Caki2 (cell line): ENCODE measurements around the gene HES5. TPM values are rescaled to one million over a fixed set of nuclear protein-coding genes. Genes with fewer than 3 reads are reported as not detected.
"Not testable (repeated sequence)": the region's sequence is repeated elsewhere in the genome, so short reads cannot be mapped to it uniquely, and the experiment has no call there.

Experiments used
- DNase-seq: peaks from one replicate; pipeline ENCODE4 v3.0.0-alpha.2; 2015; ENCODE audit warnings: low read depth
- in situ Hi-C: cut with HindIII; loops from 2 replicates; pipeline ENCODE4 v1.10.0; 2016; ENCODE audit warnings: low sequenced_read_pairs, low pct_unique_long_range_greater_than_20kb, mixed read lengths
- total RNA-seq: library from RNA; depleted of rRNA; stranded (reverse); fragments of >200 nt; shearing (Covaris generic); gene quantifications from 2 replicates; pipeline ENCODE4 v1.2.3, GENCODE V29; 2014; ENCODE audit warnings: low replicate concordance

The HES5 gene
- total RNA-seq, 1 experiment from 2014 or later = not detected

DNA sequence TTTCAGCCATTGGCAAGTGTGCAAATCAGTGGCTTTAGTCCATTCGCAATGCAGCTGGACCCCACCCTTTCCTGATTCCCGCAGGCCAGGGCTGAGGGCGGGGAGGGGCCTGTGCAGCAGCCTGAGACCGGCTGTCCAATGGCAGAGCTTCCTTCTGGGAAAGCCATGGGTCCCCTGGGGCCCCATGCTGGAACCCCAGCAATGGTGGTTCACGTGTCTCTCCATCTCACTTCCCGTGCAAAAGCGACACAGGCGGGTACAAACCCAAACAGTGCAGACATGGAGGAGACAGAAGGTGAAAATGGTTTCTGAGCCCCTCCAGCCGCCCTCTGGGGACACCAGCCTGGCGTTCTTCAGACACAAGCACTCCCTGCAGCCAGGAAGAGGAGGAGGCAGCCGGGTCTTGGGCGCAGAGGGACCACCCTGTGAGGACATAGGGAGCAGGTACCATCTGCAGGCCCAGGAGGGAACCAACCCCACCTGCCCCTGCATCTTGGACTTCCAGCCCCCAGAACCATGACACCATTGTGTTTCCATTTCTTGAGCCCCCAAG, 20.3 kb upstream of the HES5 start:
- in situ Hi-C loops, DNase-seq: not testable (repeated sequence)

- DNase-seq, in situ Hi-C loops: not testable (repeated sequence)
Measured at GRCh38 chr1:2549367-2550029, 19.4 kb upstream of the HES5 start.

- in situ Hi-C loops = no loop called here
- DNase-seq = peak; percentile 84
Measured at GRCh38 chr1:2548068-2548589, 18.1 kb upstream of the HES5 start.

- no peak for DNase-seq
- in situ Hi-C loops = no loop called here
Measured at GRCh38 chr1:2547210-2548067, 17.4 kb upstream of the HES5 start.

DNA sequence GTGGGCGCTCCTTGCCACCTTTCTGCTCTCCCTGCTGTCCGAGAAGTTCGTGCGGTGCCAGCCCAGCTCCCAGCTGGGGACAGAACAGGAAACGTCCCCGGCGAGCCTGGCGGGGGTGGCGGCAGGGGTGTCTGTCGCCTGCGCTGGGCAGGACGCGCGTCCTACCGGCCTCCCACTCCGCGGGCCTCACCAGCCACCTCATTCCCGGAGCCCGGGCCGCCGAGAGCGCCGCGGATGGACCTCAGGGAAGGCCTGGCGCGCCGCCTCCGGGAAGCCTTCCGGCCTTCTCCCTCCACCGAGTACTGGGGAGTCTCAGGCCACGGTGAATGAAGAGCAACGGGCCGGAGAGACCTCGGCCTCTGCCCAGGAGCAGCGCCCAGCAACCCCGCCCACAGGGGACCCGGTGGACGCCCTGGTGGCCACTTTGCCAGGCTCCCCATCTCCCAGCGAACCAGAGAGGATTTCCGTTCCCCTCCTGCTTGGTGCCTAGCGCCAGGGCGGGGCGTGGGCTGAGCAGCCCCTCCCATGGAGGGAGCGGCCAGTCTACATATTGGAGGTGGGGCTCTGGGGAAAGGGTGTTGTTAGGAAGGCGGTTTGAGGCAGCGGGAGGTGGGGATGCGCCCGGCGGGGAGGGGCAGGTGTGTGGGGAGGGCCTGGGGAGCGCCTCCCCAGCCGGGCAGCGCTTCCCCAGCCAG, 16.6 kb upstream of the HES5 start:
- in situ Hi-C loops = no loop called here

DNA sequence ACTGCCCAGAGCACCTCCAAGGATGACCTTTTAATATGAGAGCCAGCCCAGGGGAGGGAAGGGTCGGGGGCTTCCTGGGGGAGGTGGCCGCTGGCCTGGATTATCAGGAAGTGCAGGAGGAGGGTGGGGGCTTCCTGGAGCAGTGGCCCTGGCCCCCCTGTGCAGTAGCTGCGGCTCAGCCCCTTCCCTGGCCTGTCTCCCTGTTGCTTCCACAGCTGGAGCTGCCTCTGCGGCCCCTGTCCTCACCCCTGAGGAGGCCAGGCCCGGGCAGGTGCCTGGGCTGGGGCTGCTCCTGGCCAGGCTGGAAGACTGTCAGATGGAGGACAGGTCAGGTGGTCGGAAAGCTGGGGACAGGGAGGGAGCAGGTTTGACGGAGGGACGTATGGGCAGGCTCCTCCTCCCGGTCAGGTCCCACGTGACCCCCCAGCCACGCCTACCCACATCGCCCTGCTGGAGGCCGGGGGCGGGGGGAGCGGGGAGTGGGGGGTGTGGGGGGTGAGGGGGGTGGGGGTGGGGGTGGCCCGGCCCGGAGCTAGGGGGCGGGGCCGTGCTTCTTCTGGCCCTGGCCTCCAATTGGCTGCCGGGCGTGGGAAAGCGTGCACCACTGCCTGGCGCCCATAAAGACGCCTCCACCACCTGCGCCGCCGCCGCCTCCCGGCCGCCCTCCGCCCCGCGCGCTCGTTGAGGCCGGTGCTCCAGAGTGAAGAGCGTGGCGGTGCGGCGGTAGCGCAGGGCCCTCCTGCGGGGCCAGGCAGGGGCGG, 15.9 kb upstream of the HES5 start:
- peak; percentile 82 for DNase-seq
- in situ Hi-C loops = no loop called here

More for the DNA sequence above, 16.6 kb upstream of the HES5 start:
- peak; percentile 98 for DNase-seq

DNA sequence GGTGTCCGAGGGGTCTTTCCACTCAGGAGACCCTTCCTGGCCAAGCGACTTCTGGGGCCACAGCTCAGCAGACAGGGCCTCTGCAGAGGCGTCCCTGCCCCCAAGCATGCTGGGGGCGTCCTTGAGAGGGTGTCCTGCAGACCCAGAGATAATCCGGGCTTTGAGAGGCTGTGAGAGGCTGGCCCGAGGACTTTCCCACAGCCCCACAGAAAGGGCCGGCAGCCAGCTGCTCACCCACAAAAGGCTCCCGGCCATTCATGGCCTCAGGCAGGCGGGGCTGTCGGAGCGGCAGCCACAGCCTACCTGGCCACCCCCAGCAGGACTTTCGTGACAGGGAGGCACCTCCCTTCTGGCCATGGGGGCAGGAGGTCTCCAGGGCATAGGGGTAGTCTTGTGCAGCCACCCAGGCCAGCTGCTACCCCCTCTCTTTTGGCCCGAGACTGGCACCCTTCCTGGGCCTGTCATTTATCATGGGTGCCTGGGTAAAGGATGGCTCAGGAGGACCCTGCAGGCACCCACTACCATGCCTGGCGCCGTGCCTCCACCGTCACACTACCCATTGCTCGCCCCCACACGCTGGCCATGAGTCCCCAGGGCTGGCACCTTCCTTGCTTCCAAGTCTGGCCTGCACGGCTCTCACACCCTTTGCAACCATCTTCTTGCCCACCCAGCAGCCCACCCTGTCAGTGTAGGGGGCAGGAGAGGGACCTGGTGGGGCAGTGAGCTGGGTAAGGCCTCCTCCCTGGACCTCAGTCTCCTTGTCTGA, 15.0 kb upstream of the HES5 start:
- in situ Hi-C loops = no loop called here
- DNase-seq = no peak

- DNase-seq = no peak
- in situ Hi-C loops = no loop called here
Measured at GRCh38 chr1:2544093-2544874, 14.2 kb upstream of the HES5 start.

GRCh38 chr1:2543543-2544092, 13.6 kb upstream of the HES5 start:
- in situ Hi-C loops = no loop called here
- no peak for DNase-seq

GRCh38 chr1:2542246-2542915, 12.3 kb upstream of the HES5 start:
- in situ Hi-C loops = no loop called here
- no peak for DNase-seq

DNA sequence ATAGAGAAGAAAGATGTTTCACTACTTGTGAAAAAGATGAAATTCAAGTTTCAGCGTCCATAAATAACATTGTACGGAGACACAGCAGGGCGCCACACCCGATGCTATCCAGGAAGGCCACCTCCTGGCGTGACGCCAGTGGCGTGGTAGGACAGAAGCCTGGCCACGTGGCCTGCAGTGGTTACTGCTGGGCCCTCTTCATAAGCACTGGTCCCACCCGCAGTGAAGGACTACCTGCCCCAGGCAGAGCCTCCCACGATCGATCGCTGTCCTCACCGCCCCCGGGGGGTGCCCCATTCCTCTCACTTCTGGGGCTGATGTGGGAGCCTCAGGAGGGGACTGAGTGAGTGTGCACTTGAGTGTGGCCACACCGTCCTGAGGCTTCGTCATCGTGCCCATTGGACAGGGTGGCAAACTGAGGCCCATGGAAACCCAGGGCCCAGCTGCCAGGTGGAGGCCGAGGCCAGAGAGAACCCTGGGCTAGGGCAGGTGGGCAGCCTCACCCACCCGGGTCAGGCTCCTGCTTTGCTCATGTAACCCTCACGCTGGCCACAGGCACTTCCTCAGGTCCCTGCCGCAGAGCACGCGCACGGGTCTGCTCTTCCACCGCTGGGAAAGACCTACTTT, 11.7 kb upstream of the HES5 start:
- in situ Hi-C loops = no loop called here

GRCh38 chr1:2540816-2541492, 10.9 kb upstream of the HES5 start:
- in situ Hi-C loops = no loop called here
- DNase-seq = no peak

More for the DNA sequence above, 11.7 kb upstream of the HES5 start:
- no peak for DNase-seq

GRCh38 chr1:2539312-2539907, 9.3 kb upstream of the HES5 start:
- in situ Hi-C loops = no loop called here

DNA sequence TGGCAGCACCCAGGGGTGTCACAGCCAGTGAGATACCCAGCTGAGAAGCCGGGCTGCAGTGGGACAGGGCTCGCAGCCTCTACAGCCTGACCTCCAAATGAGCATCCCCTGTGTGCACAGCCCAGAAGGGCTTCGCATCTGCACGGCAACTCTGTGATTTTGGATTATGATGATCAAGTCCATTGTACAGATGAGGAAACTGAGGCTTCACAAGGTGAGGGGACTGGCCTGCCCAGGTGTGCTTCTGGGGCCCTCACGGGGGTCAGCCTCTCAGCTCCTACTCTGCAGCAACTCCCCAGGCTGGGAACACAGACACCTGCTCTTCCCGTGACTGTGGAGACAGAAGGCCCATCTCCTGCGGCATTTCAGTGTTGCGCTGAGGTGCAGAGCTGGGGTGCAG, 8.8 kb upstream of the HES5 start:
- in situ Hi-C loops = no loop called here
- DNase-seq = no peak

More at GRCh38 chr1:2539312-2539907, 9.3 kb upstream of the HES5 start:
- no peak for DNase-seq
